ENCODE data around the gene SLC35F4.

- no peak for TF ChIP-seq EZH2phosphoT487 (IDR thresholded peaks at IDR 0.05; ENCODE audit: borderline replicate concordance)
- no peak for TF ChIP-seq CTCF (conservative IDR thresholded peaks at IDR 0.05; ENCODE audit: low read length)
These were observed 231.6 kb downstream of the SLC35F4 start for GRCh38 chr14:57634335-57634734.
